ENCODE data around the gene MARK3. TPM values are rescaled to one million over a fixed set of nuclear protein-coding genes. Genes with fewer than 3 reads are reported as not detected.
A peak's percentile ranks its signal among the peaks of the same experiment; 100 is the strongest.

MARK3 gene
- total RNA-seq, 1 donor from 2014 or later = 77.9 TPM

DNA sequence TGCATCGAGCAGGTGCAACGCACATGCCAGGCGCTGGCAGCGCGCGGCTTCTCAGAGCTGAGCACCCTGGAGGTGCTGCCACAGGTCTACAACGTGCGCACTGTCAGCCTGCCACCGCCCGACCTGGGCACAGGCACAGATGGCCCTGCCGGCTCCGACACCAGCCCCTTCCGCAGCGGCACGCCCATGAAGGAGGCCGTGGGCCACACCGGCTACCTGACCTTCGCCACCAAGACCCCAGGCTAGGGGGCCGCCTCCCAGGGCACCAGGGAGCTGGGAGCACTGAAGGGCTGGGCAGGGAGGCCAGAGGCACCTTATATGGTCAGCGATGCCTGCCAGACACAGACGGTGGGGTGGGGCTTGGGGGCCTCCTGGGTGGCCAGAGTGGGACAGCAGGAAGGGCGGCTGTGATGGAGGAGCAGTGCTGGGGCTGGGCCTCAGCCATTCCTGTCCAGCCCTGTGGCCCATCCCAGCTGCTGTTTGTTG lies 149.4 kb downstream of the MARK3 start:
- no peaks in the 10 kb centered on the region for H3K27me3 ChIP-seq (ENCODE audit: control insufficient read depth, insufficient read depth, low read length)
- H3K36me3 ChIP-seq (ENCODE audit: control insufficient read depth, insufficient read depth, low read length) = peaks cover 14% of the 10 kb centered on the region
- no peak overlapping the region for H3K4me3 ChIP-seq (ENCODE audit: low read depth, low read length)
- DNase-seq (ENCODE audit: low read depth) = no peak
- no peak for FAIRE-seq
- TF ChIP-seq, protein P1, sequence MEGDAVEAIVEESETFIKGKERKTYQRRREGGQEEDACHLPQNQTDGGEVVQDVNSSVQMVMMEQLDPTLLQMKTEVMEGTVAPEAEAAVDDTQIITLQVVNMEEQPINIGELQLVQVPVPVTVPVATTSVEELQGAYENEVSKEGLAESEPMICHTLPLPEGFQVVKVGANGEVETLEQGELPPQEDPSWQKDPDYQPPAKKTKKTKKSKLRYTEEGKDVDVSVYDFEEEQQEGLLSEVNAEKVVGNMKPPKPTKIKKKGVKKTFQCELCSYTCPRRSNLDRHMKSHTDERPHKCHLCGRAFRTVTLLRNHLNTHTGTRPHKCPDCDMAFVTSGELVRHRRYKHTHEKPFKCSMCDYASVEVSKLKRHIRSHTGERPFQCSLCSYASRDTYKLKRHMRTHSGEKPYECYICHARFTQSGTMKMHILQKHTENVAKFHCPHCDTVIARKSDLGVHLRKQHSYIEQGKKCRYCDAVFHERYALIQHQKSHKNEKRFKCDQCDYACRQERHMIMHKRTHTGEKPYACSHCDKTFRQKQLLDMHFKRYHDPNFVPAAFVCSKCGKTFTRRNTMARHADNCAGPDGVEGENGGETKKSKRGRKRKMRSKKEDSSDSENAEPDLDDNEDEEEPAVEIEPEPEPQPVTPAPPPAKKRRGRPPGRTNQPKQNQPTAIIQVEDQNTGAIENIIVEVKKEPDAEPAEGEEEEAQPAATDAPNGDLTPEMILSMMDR (IDR thresholded peaks at IDR 0.05; ENCODE audit: insufficient read depth, low read length, severe bottlenecking) = no peak

DNA sequence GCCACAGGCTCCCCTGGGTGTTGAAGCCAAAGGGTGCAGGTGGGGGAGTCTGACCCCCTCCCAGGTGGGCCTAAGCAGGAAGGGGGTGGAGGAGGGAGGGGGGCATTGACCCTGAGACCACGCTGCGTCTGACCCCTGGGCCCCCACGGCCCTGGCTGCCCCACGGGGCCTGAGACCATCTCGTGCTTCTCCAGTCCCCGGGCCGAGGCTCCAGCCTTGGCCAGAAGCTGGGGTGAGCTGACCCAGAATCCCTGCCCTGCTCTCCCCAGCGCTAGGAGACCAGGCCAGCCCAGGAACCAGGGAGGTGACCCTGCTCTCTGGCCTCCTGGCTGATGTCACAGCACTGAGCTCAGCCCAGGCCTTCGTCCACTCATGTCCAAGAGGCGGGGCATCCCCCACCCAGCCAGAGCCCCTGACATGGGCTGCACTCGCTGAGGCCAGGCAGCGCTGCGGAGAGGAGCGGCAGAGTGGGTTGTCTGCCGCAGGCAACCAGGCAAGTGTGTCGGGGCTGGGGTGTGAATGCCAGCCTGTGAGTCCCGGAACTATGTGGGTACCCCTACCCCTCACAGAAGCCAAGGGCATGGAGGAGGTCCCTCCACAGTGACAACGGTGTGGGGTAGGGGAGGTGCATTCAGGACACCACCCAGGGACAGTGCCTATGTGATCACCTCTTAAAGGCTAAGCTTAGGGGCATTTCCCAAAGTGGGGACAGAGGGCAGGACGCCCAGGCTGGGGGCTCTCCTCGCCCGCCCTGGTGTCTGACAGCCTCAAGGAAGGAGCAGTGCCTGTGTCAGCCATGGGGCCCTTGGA lies 150.1 kb downstream of the MARK3 start:
- no peak overlapping the region for H3K4me3 ChIP-seq (ENCODE audit: low read depth, low read length)
- H3K36me3 ChIP-seq (ENCODE audit: control insufficient read depth, insufficient read depth, low read length) = peaks cover 14% of the 10 kb centered on the region
- FAIRE-seq (no peak), DNase-seq (ENCODE audit: low read depth) (no peak)
- TF ChIP-seq, protein P1 (IDR thresholded peaks at IDR 0.05; ENCODE audit: insufficient read depth, low read length, severe bottlenecking) = no peak
- no peaks in the 10 kb centered on the region for H3K27me3 ChIP-seq (ENCODE audit: control insufficient read depth, insufficient read depth, low read length)

DNA sequence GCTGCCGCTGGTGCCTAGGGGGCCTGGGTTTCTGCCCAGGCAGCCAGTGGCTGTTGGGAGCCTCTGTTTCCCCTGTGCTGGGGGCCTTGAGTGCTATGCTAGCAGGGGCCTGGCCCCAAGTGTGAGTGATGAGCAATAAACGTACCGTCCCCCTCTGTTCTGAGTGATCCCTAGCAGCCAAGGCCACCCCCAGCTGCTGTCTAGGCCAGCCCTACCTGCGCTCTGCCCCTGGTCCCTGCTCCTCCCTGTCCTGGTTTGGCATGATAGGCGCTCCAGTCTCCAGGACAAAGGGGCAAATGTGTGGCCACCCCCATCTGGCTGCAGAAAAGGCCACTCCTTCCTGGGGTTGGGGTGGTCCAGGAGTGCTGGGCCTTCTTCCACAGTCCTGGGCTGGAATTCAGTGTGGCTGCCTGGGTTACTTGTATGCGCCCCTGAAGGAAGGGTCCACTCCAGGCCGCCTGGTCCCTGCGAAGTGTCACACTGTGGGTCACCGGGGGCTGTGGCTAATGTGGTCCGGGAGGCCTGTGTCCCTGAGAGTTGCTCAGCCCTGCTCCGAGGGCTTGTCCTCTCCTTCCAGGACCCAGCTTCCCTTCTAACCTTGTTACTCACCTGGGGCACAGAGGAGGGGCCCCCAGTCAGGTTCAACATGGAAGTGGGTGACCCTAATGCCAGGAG lies 150.8 kb downstream of the MARK3 start:
- FAIRE-seq (no peak), DNase-seq (ENCODE audit: low read depth) (no peak)
- Histone ChIP-seq H3K36me3 (ENCODE audit: control insufficient read depth, insufficient read depth, low read length) (peaks cover 11% of the 10 kb centered on the region), H3K4me3 (ENCODE audit: low read depth, low read length) (no peak overlapping the region), H3K27me3 (ENCODE audit: control insufficient read depth, insufficient read depth, low read length) (no peaks in the 10 kb centered on the region)
- TF ChIP-seq, protein P1 (IDR thresholded peaks at IDR 0.05; ENCODE audit: insufficient read depth, low read length, severe bottlenecking) = no peak

DNA sequence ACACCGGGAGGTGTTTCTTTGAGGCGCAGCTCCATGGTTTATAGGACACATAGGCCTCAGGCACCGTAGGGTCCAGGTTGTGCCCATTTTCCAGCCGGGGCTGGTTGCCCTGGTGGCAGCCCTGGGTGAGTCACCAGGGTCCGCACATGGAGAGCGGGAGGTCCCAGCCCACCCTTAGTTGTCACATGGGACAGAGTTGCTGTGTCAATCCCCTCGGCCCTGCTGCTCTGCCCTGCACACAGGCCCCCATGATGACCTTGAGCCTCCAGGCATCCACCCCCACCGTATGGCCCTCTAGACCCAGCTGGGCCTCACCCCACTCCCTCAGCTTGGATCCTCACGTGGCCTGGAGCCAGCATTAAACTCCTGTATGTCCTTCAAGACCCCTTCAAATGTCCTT lies 151.5 kb downstream of the MARK3 start:
- TF ChIP-seq, protein P1 (IDR thresholded peaks at IDR 0.05; ENCODE audit: insufficient read depth, low read length, severe bottlenecking) = no peak
- DNase-seq (ENCODE audit: low read depth) = no peak
- no peaks in the 10 kb centered on the region for H3K27me3 ChIP-seq (ENCODE audit: control insufficient read depth, insufficient read depth, low read length)
- no peak for FAIRE-seq
- peaks cover 11% of the 10 kb centered on the region for H3K36me3 ChIP-seq (ENCODE audit: control insufficient read depth, insufficient read depth, low read length)
- H3K4me3 ChIP-seq (ENCODE audit: low read depth, low read length) = no peak overlapping the region

DNA sequence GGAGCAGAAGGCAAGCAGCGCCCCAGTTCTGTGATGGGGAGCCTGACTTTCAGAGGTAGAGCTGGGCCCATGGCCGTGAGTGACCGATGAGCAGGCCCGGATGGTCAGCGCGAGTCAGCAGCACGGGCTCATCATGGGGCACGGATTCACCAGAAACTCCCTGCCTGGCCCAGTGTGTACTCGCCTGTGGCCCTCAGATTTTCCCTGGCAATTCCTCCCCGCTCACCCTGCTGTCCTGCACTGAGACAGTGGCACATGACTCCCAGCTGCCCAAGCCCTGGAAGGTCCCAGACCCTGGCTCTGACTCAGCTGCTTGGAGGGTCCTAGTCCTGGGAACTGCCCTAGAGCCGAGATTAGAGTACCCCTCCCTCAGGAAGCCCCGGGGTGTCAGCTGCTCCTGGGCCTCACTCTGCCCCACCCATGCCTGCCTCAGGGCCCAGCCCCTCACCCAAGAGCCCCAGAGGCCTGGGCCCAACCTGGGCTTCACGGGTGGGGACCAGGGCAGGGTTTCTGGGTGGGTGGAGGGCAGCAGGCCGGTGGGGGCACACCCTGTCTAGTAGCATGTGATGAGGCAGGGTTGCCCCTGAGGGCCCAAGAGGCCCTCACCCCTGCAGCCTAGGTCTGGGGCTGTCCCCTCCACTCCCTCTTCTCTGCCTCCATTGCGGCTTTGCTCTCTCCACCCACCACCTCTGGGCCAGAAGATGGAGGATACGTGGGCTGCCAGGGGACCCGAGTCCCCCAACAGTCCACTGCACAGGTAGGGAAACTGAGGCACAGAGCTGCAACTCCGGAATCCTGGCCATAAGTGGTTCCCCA lies 152.2 kb downstream of the MARK3 start:
- FAIRE-seq = peak; percentile 43

More for the DNA sequence above, 152.2 kb downstream of the MARK3 start:
- Histone ChIP-seq H3K36me3 (ENCODE audit: control insufficient read depth, insufficient read depth, low read length) (peaks cover 8% of the 10 kb centered on the region), H3K4me3 (ENCODE audit: low read depth, low read length) (no peak overlapping the region), H3K27me3 (ENCODE audit: control insufficient read depth, insufficient read depth, low read length) (no peaks in the 10 kb centered on the region)
- no peak for DNase-seq (ENCODE audit: low read depth)
- TF ChIP-seq, protein P1 (IDR thresholded peaks at IDR 0.05; ENCODE audit: insufficient read depth, low read length, severe bottlenecking) = no peak

All from bronchial epithelial cell (primary cell).